NCI-H146 (cell line): Measurements from ENCODE around the gene KDM4C.
A peak's percentile ranks its signal among the peaks of the same experiment; 100 is the strongest.
"Not testable (repeated sequence)": the region's sequence is repeated elsewhere in the genome, so short reads cannot be mapped to it uniquely, and the experiment has no call there.

ENCODE experiments used
- DNase-seq: peaks from one replicate; lab custom pipeline; 2025; lab: John Stamatoyannopoulos, UW

The KDM4C gene

DNA sequence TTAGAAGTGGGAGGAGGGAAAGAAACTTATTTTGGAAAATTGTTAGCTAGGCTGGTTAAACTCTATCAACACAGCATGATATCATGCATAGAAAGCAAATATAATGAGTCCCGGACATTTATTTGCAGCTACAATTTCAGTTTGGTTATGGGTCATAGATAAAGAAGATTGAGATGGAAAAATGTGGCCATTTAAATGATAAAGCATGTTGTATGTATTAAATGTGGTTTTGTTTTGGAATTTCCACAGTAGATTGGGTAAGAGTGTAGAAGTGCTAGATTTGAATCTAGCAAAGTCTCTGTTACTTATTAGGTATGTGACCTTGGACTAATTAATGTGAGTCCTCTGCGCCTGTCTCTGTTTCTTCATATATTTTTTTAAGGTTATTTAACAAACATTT, 217.4 kb downstream of the KDM4C start:
- DNase-seq = peak; percentile 18

DNA sequence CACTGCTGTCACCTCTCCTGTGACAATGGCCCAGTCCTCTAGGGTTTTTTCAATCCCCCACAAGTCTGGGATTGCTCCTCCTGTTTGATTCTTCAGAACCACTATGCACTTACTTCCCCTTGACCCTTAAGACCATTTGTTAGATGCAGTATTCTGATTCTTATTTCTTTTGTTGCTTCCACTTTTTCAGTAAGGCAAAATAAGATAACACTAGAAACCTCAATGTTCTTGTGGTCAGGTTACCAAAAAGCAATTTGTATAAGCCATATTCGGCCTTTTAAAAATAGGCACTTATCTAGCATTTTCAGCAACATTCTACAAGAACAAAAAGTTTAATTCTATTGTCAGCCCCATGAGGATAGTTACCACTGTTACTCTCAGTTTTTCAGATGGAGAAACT, 220.0 kb downstream of the KDM4C start:
- DNase-seq = no peak

DNA sequence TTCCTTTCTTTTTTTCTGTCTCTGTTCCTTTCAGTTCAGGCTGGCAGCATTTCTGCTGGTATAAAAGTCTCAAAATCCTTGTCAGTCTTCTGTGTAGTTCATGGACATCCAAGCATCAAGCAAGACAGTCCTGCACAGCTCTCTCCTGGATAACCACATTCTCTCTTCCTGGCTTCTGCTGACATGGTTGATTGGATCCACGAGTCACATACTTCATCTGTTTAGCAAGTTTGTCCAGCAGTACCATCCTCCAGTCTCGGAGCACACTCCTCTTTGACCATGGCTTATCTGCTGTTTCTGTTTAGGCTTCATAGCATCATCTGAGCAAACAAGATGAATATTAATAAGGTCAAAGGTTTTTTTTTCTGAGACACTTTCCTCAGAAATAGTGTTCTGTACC, 220.8 kb downstream of the KDM4C start:
- no peak for DNase-seq

DNA sequence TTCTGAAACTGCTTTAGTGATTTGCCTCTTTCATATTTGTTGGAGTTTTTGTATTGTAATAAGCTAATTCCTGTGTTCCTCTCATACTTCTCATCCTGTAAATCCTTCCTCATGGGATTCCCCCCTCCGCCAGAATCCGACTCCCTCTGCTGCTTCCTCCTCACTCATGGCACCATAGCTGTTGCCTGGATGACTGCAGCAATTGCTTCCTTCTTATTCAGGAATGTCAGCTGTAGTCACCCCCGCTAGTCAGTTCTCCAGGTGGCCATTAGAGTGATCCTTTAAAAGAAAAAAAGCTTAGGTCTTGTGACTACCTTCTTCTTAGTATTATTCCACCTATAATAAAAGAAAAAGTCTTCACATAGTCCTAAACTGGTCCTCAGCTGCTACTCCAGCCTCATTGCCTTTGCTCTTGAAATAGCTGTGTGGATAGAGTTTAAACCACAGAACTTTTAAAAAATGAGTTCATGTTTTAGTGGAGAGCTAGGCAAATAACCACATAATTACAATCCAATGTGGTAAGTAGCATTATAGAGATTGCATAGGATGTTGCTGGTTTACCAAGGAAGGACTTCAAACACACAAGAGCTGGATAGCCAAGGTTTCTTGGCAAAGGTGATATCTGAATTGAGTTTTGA, 227.3 kb downstream of the KDM4C start:
- no peak for DNase-seq

DNA sequence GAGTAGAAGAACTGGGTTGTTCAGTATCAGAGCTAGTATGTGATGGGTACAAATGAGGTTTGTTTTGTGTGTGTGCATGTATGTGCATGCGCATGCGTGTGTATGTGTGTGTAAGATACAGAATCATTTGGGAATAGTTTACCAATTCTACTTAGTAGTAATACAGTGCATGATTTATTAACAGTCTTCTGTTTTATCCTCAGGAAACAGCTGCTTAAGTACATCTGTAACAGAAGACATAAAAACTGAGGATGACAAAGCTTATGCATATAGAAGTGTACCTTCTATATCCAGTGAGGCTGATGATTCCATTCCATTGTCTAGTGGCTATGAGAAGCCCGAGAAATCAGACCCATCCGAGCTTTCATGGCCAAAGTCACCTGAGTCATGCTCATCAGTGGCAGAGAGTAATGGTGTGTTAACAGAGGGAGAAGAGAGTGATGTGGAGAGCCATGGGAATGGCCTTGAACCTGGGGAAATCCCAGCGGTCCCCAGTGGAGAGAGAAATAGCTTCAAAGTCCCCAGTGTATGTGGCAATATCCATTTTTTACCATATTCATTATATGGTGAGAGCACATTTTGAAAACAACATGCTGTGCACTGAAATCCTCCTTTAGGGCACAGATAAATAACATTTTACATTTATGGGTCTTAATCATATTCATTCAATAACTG, 228.5 kb downstream of the KDM4C start:
- DNase-seq = no peak

DNA sequence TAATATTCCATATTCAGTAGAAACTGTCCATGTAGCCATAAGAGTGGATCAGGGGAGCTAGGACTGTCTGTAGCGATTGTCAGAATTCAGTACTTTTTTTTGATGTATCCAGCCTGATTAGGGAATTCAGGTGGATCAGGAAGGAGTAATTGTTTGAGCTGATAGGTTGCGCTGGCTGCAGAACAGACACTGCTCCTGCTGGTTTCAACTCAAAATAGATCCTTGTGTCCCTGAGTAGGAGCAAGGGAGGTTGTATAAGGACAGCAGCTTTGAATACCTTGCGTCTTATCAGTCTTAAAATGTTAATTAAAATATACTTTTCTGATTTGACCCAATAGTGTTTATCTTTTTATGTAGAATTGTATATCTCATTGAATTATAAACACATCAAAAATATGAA, 229.6 kb downstream of the KDM4C start:
- DNase-seq = no peak

DNA sequence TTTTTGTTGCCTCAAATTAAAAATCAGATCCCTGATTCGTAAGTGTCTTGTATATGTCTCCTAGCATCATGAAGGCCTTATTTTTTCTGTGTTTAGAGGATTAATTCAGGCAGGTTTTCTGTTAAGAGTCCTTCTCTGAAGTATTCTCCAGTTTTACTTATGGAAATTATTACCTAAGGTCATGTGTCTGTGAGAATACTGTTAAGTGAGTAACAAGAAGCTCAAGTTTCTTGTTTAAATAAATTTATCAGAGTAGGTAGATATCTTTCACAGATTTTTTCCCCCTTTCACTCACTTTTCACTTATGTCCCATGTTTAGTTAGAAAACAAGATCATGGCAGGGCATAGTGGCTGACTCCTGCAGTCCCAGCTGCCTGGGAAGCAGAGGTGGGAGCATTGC, 233.6 kb downstream of the KDM4C start:
- DNase-seq = no peak

DNA sequence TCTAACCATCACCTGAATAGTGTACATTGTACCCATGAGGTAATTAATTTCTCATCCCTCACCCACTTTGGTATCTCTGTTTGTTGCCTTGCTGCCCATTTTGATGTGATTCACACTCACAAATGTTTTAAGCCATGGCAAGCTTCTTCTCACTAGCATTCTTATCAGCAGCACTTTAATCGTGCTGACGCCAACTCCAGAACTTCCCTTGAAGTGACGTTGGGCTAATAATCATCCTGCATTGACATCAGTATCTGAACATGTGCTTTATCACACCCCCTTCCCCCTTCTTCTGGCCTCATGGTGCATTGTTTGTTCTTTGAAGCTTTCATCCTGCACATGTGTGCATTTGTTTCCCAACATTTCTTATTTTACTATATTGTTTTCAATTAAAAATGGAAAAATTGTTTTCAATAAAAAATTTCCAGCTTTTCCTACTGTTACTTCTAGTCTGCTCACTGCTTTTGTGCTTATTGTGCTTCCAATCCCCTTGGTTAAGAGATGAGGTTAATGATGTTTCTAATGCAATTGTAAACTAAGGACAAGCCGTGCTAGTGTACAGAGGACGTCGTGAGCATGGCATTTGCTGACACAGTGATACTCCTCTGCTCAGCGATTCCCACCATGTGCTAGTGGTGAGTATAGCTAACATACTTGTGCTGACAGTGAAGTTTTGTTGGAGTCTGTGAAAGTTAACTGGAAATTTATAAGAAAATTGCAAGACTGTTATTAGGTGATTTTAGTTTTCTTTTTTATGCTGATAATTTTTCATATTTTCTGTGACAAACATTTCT, 238.5 kb downstream of the KDM4C start:
- DNase-seq = no peak

DNA sequence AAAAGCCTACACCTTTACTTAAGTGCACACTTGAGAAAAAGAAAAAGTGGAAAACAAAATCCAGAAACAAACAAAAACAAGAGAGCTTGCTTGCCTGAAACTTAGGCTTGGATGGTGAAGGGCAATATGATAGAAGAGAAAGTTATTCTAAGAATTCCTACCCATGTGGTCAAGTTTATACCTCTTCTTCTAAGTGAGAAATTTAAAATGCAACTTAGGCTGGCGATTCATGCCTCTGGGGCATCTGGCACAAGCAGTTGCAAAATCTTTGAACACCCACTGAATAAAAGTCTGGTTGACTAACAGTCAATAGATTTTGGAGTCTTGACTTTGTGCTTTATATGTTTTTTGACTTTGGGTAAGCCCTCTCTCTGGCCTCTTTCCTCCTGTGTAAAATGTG, 239.6 kb downstream of the KDM4C start:
- no peak for DNase-seq

DNA sequence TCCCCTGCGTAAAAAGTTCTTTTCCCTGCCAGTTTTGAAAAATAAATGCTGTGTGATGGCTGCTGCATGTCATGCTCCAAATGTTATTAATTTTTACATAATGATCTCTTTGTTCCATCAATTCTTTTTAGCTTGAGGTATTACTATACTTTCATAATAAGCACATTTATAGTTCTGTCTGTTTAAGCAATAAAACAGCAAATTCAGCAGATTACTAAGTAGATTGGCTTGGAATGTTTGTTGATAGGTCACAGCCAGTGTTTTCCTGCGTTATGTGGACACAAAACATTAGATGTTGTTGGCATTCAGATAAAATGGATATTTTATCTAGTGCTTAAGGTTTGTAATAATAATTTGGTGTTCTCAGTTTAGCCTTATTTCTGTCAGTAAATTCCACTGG, 242.0 kb downstream of the KDM4C start:
- DNase-seq = no peak

DNA sequence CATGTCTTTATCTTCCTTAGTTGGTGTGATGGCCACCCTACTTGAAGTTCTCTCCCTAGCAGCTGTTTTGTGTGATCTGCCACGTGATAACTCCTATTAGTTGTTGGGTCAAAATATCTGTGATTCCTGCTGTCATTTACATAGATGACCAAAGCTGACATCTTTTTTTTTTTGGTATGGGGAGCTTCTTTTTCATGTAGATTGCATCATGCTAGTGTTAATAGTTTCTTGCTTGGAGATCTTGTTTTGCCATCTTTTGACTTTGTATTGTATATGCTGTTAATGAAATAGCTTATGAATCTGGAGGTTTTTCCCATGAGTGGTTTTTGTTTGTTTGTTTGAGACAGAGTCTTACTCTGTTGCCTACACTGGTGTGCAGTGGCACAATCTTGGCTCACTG, 243.8 kb downstream of the KDM4C start:
- DNase-seq = no peak

DNA sequence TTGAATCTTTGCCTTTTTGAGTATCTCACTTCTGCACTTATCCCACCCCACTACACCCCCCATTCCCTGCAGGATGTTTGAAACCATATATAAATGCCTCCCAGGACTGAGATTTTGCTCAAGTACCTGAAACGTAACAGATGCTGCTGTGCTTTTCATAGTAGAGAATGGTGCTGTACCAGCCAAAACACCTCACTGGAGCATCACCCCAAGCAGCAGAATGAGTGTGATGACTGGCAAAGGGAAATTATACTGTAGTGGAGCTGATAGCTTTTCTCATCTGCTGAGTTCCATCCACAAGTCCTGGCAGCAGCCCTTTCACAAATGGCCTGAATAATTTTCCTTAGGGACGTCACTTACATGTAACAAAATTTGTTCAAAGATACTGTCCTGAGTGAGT, 246.1 kb downstream of the KDM4C start:
- DNase-seq = no peak

DNA sequence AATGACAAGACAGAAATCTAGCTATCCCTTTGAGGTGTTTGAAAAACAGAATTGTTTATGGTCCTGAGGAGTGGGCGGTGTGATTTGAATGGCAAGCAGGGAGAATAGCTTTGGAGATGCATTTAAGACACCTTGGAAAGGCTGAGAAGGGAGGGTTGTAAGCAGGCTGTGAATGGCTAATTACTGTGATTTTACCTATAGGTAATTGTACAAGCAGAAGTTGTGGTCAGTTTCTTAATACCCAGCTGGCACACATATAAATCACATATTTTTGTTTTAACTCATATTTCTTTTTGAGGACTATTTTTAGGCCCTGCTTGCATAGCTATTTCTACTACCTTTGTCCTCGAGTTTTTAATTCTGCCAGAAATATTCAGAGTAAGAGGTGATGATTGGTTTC, 248.6 kb downstream of the KDM4C start:
- no peak for DNase-seq

DNA sequence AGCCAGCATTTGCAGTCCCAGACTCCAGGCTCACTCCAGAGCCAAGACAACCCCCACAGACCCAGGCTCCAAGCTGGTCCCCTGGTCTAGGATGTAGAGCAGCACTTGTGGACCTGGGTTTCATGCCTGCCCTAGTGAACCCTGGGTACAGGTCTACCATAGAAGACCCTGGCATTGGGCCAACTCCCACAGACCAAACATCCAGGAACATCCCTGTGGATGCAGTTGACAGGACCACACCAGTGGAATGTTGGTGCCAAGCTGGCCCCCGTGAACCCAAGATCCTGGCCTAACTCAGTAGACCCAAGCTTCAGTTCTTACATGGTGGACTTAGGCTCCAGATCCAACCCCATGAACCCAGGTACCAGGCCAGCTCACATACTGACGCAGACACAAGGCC, 250.6 kb downstream of the KDM4C start:
- no peak for DNase-seq

DNA sequence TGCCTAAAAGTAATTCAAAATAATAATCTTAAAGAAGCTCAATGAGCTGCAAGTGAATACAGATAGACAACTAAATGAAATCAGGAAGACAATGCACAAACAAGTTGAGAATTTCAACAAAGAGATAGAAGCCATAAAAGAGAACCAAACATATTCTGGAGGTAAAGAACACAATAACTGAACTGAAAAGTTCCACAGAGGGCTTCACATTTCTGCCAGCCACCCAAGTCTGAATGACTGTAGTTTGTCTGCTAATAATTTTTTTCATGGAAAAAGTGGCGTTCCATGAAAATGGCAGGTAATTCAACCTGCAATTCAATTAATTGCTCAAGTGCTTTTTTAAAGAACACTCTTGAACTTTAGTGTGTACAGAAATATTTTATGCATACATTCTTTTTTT, 251.3 kb downstream of the KDM4C start:
- no peak for DNase-seq

DNA sequence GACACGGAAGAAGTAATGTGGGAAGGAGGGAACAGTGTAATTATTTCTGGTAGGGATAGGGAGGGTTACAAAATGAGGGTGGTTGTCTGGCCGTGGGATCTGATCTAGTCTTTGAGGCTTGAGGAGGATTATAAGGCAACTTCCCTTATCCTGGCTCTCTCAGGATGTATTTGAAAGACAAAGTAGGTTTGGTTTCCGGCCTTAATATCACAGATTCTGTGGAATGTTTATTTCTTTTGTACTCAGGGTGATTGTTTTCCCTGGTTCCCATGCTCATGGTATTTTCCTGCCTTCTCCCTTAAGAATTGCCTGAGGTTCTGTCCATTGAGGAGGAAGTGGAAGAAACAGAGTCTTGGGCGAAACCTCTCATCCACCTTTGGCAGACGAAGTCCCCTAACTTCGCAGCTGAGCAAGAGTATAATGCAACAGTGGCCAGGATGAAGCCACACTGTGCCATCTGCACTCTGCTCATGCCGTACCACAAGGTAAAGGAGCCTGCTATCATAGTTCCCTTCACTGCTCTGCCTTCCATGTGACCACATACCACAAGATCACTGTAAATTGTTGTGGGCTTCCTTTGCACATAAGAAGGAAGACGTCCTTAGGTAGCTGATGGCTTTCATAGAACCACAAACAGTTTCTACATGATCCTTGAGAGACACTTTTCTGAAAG, 253.8 kb downstream of the KDM4C start:
- no peak for DNase-seq

DNA sequence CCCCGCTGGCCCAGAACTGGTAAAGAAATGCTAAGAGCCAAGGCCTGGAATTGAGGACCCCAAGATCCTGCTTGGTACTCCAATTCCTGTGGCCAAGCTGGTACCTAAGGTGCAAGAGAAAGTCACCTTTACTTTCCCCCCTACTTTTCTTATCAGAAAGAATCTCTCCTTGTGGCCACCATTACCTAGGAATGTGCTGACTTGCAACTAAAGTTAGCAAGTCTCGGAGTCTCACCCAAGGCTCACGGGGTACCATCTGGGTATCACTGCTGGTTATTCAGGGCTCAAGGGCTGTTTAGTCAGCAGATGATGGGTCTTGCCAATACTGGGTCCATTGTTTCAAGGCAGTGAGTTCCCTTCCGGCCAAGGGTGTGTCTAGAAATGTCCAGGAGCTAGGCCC, 270.2 kb downstream of the KDM4C start:
- DNase-seq = no peak

DNA sequence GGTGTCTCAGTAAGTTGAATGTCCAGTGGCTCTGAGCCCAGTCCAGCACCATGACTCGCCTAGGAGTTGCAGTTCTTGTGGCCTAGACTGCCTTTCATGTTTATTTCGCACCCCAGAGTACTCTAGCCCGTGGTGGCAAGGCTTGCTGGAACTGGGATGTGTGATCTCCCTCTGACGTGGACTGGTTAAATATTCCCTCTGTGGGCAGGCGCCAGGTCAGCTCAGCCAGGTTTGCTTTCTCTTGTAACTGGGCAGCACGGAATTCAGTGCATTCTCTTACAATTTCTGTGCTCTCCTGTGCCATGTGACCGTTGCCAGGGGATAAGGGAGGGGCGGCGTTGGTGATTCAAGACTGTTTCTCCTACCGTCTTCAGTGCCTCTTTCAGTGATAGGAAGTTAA, 270.8 kb downstream of the KDM4C start:
- no peak for DNase-seq

DNA sequence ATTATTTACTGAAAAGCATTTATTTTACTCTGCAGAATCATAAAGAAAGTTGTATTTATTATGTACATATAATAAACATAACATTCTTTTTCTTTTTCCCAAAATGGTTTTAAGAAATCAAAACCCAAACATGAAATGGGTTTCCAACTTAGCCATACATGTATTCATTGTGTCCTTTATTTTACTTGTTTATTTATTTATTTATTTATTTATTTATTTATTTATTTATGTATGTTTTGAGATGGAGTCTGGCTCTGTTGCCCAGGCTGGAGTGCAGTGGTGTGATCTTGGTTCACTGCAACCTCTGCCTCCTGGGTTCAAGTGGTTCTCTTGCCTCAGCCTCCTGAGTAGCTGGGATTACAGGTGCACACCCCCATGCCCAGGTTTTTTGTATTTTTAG, 273.2 kb downstream of the KDM4C start:
- DNase-seq = not testable (repeated sequence)

DNA sequence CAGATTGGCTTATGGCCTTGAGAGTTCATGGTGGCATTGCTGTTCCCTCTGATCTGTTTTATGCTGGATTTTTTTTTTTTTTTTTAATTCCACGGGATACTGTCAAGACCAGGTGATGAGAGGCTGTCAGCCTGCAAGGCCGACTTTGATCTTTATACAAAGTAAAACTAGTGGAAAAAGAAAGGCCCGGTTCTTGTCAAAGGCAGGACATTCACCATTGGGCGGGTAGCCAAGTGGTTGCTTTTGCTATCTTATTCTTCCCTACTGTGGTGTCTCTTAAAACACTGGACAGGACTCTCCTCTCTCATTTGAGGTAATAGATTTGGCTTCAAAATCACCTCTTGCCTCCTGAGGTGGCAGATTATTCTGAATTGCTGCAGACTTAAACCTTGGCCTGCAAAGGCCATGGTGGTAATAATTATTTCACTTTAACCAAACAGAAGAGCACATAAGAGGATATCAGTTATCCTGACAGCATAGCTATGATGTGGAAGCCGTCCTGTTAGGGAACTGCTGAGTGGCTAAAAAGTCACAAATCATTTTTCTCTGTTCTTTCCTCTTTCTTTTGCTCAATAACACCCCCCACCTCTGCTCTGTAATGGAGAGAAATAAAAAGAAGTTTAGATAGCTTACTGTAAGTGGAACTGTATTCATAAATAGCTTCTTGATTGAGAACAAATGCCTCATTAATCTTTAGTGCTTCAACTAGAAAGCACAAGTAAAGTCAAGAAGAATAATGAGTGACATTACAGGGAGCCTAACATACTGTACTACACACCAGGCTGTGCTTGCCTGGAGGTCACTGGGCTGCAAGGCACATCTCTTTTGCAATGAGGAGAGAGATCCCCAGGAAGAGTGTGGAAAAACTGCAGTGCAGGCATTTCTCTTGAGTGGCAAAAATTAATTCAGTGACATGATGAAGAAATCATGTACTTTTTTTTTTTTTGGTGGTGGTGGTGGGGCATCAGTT, 275.6 kb downstream of the KDM4C start:
- DNase-seq = no peak

DNA sequence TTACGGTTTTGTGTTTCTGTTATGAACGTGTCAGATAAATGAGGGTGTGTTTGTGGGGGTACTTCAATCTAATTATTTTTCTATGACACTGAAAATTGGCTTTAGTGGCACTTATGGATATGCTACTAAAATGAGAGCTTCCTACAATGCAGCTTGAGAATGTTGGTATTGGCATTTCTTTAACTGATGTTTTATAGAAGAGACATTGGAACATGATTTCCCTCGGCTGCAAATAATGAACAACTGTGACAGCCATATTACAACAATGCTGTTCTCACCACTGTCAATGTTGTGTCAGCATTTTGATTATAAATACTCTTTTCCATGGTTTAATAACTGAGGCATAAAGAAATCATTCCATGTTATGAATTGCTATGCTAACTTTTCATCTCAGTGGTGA, 279.4 kb downstream of the KDM4C start:
- DNase-seq = no peak

DNA sequence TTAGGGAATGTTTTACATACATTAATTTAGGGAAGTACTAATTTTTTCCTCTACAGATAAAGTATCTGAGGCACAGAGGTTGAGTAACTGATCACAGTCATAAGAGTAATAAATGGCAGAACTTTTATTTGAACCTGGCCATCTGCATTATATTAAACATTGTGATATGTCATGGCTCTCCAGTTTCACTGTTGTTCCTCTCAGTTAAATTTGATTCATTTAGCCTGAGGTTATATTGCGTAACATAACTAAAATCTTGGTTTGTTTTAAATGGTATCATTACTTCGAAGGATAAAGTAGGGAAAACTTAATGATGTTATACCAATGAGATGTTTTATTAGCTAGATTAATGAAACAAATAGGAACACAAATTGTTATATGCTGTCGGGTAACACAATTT, 284.4 kb downstream of the KDM4C start:
- DNase-seq = no peak
